HG02840 (cell line): ENCODE results near the gene GHRHR.

Experiments
- ATAC-seq: cut with Tn5 transposase; IDR thresholded peaks from one replicate; pipeline ENCODE4 v1.9.1; 2021; ENCODE audit warnings: mild to moderate bottlenecking, moderate library complexity, moderate number of reproducible peaks; ENCODE audit not compliant: unreplicated experiment, low FRiP score

The GHRHR gene

DNA sequence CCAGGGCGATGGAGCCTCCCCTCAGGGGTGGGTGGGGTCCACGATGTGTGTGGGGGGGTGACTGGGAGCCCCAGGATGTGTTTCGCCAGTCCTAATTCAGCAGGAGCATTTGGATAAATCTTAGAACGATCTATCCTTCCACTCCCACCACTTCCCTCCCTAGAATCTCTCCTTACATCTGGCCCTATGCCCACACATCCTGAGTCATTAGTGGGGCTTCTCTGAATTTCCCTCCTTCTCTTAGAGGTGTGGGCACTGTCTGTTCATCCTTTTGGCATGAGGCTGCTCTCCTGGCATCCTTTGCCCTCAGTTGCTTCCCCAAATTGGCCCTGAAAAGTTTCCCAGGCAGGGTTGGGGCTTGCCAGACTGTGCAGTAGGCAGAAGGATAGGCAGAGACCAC is 1.6 kb downstream of the GHRHR start:
- no peak for ATAC-seq

DNA sequence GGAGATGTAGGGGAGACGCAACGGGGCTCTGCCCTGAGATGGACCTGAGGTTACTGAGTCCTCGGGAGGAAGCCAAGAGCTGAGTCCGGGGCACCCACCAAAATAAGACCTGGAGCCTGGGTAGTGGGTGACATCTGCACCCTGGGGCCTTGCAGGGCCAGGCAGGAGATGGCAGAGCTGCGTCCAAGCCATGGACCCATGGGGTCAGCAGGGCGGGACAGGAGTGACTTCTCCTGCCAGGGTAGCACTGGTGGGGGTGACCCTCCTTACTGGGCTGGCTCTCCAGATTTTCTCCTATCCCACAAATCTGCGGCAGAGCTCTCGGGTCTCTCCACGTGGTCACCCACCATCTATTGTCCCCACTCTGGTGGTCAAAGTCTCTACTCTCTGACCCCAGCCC is 2.1 kb downstream of the GHRHR start:
- ATAC-seq = no peak

DNA sequence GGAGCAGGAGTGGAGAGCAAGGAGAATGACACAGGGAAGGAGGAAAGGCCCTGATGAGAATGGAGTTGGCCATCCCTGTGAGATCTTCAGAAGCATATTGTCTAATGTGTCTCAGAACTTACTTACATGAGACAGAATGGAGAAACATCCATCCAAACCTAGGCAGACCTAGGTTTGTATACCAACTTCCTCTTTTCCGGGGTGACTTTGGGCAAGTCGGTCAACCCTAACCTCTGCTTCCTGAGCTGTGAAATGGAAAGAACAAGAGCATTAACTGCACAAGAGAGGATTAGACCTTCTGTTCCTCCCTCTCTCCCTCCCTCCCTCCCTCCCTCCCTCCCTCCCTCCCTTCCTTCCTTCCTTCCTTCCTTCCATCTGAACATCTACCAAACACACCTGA is 4.5 kb downstream of the GHRHR start:
- ATAC-seq = no peak

DNA sequence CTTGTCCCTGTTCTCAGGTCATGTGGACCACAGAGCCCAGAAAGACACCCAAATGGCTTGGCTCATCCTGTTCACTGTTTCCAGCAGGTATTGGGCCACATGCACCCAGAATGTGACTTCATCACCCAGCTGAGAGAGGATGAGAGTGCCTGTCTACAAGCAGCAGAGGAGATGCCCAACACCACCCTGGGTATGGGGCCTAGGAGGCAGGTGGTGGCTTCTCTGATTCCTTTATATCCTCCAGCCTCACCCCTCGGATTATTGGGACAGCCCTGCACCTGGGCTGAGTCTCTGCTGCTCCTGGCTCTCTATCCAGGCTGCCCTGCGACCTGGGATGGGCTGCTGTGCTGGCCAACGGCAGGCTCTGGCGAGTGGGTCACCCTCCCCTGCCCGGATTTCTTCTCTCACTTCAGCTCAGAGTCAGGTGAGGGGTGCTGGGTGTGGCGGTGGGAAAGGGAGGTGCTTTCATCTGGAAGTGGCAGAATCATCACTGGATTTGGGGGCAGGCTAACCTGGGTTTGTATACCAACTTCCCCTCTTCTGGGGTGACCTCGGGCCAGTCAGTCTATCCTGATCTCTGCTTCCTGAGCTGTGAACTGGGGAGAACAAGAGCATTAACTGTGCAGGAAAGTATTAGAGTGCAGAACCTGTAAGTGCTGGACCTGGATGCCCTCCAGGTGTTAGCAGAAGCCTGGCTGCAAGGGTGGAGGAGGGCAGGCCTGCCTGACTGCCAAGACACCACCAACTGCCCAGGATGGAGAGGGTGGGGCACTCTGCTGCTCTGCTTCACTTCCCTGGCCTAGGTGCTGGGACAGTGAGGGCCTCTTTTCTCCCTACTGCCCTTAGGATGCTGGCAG is 5.2 kb downstream of the GHRHR start:
- no peak for ATAC-seq

DNA sequence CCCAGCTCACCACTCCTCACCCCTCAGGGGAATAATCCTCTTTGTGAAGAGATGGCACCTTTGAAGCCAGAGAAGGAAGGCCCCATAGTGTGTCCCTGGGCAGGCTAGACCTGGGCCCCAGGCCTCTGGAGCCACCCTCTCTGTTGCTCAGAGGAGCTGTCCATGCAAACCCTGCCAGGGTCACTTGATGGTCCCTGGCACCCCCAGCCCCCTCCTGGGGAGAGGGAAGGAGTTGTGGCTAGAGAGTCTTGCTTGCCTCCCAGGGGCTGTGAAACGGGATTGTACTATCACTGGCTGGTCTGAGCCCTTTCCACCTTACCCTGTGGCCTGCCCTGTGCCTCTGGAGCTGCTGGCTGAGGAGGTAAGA is 5.8 kb downstream of the GHRHR start:
- ATAC-seq = no peak

DNA sequence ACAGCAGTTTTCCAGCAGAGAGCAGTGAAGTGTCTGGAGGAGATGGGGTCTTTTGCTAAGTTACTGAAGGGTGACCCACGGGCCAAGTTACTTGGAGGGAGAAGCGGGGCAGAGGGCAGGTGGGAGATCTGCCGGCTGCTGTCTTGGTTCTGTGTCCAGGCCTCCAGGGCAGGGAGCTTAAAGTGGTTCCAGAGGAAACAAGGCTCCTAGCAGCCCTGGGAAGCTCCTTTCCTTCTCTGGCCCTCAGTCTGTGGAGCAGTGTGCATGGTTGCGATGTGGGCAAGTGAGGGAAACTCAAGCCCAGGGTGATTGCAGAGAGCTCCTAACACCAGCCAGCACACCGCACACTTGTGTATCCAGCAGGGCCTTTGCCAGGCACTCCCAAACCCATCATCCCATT is 6.3 kb downstream of the GHRHR start:
- ATAC-seq = no peak

DNA sequence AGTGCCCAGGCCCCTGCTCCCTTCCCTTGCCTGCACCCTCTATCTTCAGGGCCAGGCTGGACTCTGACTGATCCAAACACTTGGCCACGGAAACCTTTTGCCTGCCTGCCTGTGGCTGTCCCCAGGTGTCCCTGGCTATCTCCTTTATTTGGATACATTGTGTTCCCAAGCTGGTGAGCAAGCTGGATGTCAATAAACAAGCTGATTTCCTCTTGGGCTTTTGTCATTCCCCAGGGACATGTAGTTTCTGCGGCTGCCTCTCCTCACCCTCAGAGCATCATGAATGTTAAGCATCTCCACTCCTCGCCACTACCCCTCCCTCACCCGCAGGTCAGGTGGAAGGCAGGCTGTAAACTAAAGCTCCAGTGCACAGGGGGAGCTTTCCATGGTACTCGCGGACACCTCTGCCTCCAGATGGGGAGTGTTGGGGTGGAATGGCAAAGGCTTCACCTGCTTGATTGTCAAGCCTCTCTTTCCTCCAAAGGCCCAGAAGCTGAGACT is 6.9 kb downstream of the GHRHR start:
- no peak for ATAC-seq

DNA sequence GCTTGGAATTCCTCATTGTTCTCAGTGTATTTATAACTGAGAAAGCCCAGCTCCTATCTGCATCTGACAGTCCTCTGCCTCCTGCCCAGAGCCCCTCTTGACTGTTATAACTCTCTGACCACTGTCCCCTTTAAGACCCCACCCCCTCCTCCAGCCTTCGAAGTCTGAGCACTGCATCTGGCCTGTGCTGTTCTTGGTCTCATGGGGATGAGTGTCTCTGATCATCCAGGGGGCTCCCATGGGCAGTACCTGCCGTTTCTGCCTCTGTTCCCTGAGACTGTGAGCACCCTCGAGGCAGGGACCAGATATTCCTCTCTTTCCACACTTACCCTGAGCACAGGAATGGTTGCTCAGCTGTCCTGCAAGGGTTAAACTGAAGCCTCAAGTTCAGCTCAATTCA is 7.7 kb downstream of the GHRHR start:
- ATAC-seq = no peak

DNA sequence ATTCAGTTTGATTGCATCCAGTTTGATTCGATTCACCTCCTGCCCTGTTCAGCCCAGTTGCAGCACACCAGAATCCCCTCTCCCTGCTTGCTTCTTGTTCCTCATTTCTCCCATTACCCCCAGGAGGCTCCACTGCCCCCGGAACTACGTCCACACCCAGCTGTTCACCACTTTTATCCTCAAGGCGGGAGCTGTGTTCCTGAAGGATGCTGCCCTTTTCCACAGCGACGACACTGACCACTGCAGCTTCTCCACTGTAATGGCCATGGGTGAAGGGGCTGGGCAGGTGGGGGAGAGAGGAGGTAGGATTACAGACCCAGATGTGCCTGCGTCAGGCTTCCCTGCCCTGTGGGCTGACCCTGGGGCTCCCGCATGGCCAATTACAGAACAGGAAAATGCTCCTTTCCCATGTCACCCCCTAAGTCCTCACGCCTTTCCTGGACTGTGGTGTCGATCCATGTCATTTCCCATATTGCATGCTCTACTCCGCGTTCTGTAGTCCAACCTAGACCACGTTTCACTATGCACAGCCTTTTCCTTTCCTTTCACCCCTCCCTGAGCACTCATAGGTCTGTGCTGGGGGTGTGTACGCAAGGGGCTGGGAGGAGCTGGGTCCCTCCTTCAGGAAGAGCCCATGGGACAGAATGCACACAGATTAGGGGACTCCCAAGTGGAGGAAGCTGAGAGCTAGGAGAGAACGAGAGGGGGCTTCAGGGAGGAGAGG is 8.2 kb downstream of the GHRHR start:
- no peak for ATAC-seq

DNA sequence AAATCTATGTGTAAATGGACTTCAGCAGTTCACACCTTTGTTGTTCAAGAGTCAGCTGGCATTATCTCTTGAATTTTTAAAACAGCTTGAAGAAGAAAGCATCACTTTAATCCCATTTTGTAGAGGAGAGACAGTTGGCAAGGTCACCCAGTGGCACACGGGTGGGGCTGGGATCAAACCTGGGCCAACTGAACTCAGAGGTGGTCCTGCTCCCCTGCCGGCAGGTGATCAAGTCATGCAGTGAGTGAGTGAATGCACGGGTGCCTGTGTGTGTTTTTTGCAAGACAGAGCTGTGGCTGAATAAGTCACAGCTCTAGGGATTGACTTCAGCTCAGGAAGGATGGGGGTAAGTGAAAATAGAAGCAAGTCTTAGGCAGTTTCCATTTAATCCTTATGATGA is 9.5 kb downstream of the GHRHR start:
- ATAC-seq = no peak

DNA sequence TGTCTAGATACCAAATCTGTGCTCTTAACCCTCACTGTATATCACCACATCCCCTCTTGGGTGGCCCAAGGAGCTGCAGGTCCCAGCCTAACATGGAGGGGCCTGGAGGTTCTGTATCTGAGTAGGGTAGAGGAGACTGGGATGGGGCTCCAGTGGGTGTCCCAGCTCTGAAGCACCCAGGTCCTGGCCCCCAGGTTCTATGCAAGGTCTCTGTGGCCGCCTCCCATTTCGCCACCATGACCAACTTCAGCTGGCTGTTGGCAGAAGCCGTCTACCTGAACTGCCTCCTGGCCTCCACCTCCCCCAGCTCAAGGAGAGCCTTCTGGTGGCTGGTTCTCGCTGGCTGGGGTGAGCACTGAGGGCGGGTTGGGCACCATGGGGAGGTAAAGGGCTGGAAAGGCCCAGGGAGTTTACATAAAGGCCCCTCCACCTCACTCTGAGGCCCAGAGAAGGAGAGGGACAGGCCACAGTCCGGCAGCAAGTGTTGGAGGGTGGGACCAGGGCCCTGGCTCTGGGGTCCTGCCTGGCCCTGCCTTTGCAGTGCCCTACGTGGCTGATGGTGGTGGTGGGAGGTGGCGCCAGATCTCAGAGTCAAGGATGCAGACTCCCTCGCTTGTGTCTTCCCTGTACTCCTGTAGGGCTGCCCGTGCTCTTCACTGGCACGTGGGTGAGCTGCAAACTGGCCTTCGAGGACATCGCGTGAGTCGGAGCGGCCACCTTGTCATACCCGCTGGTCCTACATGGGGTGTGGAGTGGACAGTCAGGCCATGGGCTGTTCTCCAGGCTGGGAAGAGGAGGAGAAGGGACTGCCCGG is 10.2 kb downstream of the GHRHR start:
- no peak for ATAC-seq

DNA sequence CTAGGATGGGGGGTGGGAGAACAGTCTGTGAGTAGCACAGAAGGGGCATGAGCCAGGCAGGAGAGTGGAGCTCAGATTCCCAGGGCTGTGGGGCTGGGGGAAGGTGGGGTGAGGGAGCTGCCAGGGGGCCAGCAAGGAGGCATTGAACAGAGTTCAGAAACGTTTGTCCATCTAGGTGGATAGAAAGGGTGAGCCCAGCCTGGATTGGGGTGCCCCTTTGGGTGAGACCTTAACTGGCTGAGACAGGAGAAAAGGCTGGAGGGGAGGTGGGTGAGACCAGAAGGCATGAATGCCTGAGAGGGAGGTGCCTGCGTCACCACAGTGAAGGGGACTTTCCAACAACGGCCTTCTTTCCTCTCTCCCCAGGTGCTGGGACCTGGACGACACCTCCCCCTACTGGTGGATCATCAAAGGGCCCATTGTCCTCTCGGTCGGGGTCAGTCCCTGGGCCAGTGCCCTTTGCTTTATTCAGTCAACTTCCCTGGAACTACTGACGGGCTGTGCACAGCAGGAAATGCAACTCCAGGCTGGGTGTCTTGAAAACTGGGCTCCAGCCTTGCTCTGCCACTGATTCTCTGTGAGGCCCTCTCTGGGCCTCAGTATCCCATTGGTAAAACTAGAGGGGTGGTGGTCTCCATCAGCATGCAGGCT is 11.0 kb downstream of the GHRHR start:
- ATAC-seq = peak; percentile 92

DNA sequence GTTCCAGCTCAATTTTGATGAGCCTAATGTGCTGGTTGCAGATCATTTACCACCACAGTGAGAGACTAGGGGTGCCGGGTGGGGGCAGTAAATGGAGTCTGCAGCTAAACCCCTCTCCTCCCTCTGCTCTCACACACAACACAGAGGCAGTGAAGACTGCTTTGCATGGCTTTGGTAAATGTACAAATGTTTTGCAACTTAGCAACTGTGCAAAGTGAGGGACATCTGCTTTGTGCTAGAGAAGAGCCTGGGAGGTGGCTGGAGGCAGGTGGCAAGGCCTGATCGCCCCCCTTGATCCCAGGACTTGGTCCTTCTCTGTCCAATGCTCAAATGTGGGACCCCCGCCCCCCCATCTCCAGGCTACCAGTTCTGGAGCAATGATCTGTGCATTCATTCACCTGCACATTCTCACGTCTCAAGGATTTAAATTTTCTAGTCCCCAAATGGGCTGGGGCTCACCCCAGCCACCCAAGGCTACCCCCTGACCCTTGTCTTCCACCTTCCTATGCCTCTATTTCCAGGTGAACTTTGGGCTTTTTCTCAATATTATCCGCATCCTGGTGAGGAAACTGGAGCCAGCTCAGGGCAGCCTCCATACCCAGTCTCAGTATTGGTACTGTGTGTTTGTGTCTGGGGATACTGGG is 11.6 kb downstream of the GHRHR start:
- ATAC-seq = peak; percentile 14

DNA sequence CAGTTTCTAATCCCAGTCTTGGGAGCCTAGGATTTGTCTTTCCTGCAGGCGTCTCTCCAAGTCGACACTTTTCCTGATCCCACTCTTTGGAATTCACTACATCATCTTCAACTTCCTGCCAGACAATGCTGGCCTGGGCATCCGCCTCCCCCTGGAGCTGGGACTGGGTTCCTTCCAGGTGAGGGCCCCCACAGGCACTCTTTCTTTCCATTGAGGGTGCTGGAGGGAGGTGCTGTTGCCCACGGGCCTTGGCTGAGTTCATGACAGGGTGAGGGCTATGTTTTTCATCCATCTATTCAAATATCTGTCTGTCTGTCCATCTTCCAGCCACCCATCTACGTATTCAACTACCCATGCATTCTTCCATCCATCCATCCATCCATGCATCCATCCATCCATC is 12.6 kb downstream of the GHRHR start:
- no peak for ATAC-seq

DNA sequence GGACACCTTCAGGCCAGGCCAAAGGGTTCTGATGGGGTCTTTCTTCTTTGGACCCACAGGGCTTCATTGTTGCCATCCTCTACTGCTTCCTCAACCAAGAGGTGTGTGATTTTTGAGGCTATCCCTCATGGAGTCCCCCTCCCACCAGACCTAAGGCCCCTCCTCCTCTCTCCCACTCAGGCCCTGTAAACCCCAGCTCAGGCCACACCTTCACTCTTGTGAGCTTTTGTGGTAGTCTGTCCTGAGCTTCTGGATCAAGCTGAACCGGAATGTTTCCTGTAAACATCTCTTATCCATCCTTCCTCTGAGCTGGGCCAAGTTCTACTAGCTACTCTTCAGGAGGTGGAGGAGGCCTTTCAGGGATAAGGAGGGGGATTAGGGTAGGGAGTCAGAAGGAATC is 13.5 kb downstream of the GHRHR start:
- ATAC-seq = no peak

DNA sequence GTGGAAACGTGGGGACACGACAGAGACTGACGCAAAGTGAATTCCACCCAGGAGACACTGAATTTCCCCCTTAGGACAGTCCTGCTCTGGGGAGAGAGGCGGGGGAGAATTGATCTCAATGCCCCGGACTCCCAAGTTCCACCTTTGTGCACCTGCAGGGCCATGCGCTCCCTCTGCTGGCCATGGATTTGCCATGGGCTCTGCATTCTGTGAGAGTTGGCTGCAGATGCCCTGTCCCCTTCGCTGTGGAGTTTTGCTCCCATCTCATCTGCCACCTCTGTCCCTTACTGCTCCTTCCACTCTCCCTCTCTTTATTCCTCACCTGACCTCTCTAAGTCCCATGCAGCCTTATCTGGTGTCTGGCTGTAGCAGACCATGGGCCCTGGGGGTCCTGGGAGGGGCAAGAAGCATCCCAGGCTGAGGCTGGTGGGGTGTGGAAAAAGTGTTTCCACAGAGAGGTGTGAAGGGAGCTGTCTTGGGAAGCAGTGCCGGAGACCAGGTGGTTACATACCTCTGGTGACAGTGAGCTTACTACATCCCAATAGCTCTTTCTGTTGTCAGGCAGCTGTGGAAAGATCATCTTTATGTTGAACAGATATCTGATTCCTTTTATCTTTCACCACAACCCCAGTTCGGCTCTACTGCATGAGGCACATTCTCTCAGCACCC is 14.3 kb downstream of the GHRHR start:
- ATAC-seq = no peak

DNA sequence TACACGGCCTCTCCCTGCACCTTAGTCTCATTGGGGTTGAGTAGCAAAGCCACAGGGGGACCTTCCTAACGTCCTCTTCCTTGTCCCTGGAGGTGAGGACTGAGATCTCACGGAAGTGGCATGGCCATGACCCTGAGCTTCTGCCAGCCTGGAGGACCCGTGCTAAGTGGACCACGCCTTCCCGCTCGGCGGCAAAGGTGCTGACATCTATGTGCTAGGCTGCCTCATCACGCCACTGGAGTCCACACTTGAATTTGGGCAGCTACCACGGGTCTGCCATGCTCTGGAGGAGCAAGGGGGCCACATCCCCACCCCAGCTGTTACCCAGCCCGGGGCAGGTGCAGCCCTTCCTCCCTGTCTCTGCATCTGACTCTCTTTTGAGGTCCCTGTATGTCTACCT is 15.3 kb downstream of the GHRHR start:
- no peak for ATAC-seq

DNA sequence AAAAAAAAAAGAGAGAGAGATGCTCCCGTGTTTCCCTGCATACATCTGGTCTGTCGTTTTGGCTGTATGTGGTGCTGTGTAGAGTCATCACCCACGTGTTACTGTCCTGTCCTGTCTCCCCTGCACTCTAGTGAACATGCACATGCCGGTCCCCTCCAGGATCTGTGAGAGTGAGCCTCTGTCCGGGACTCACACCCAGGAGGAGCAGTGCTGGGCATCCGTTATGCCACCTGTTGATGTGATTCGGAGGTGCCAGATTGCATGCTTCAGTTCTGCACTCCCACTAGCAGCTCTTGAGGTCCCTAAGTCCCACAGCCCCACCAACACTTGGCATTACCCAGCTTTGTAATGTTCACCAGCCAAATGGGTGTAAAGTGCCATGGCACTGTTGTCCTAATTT is 16.4 kb downstream of the GHRHR start:
- no peak for ATAC-seq

DNA sequence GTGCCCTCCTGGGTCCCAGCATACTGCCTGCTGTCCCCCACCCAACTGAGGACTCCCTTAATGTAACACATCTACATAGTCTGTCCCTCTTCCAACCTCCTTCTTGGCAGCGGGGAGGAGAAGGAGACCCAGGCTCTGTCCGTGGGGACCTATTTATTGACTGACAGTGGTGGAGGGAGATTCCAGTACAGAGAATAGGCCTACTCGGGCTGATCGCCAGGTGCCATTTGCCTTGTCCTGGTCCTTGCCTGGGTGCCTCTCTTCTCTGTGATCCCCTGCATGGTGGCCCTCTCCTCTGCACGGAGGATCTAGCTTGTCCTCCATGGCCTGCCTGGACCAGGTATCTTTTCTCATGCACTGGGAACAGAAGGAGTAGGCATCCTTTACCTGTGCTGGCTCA is 17.0 kb downstream of the GHRHR start:
- ATAC-seq = no peak
